ENCODE results near the gene ZBTB20. TPM values are rescaled to one million over a fixed set of nuclear protein-coding genes. Genes with fewer than 3 reads are reported as not detected.

Gene ZBTB20
- total RNA-seq, 2 experiments from 2014 or later = 11.0 to 11.4 TPM

- CTCF ChIA-PET = no interaction called here
- POLR2A ChIA-PET = interaction anchor here (0.6 kb wide), 1 partner anchor 87 kb away, joined by 6 read pairs; no protein-coding TSS in a partner anchor
- no peaks in the 10 kb centered on the region for H3K27me3 Mint-ChIP-seq
- no peaks in the 10 kb centered on the region for H3K9me3 Mint-ChIP-seq
- H3K36me3 Mint-ChIP-seq (ENCODE audit: low read depth) = no peaks in the 10 kb centered on the region
- H3K27ac Mint-ChIP-seq = no peak overlapping the region
- DNase-seq = no peak
- peaks cover 7% of the 10 kb centered on the region for H3K4me1 Mint-ChIP-seq
- H3K4me3 Mint-ChIP-seq = no peak overlapping the region
Observed at GRCh38 chr3:114800272-114801031, 346.6 kb downstream of the ZBTB20 start.

- ChIA-PET CTCF (no interaction called here), POLR2A (interaction anchor here (0.6 kb wide), 1 partner anchor 88 kb away, joined by 6 read pairs; no protein-coding TSS in a partner anchor)
- H3K27me3 Mint-ChIP-seq = no peaks in the 10 kb centered on the region
- peaks cover 7% of the 10 kb centered on the region for H3K4me1 Mint-ChIP-seq
- no peak for DNase-seq
- H3K4me3 Mint-ChIP-seq = no peak overlapping the region
- no peaks in the 10 kb centered on the region for H3K36me3 Mint-ChIP-seq (ENCODE audit: low read depth)
- H3K27ac Mint-ChIP-seq = no peak overlapping the region
- no peaks in the 10 kb centered on the region for H3K9me3 Mint-ChIP-seq
Observed at GRCh38 chr3:114799816-114800215, 347.3 kb downstream of the ZBTB20 start.

- no peaks in the 10 kb centered on the region for H3K36me3 Mint-ChIP-seq (ENCODE audit: low read depth)
- no peak overlapping the region for H3K4me3 Mint-ChIP-seq
- no peak overlapping the region for H3K27ac Mint-ChIP-seq
- no peak for DNase-seq
- H3K9me3 Mint-ChIP-seq = no peaks in the 10 kb centered on the region
- H3K27me3 Mint-ChIP-seq = no peaks in the 10 kb centered on the region
- CTCF ChIA-PET = no interaction called here
- POLR2A ChIA-PET = no interaction called here
- no peaks in the 10 kb centered on the region for H3K4me1 Mint-ChIP-seq
Observed at GRCh38 chr3:114796796-114797195, 350.3 kb downstream of the ZBTB20 start.

- ChIA-PET POLR2A (no interaction called here), CTCF (interaction anchor here (1.1 kb wide), 1 partner anchor 566 kb away, joined by 3 read pairs; no protein-coding TSS in a partner anchor)
- no peak for DNase-seq
- Mint-ChIP-seq H3K27me3 (no peaks in the 10 kb centered on the region), H3K36me3 (ENCODE audit: low read depth) (no peaks in the 10 kb centered on the region), H3K9me3 (no peaks in the 10 kb centered on the region), H3K4me1 (no peaks in the 10 kb centered on the region), H3K4me3 (no peak overlapping the region), H3K27ac (no peak overlapping the region)
Observed at GRCh38 chr3:114794894-114795630, 352.0 kb downstream of the ZBTB20 start.

GRCh38 chr3:114792159-114792918 is 354.7 kb downstream of the ZBTB20 start:
- Mint-ChIP-seq H3K27me3 (no peaks in the 10 kb centered on the region), H3K4me3 (no peak overlapping the region), H3K4me1 (no peaks in the 10 kb centered on the region), H3K27ac (no peak overlapping the region), H3K36me3 (ENCODE audit: low read depth) (no peaks in the 10 kb centered on the region), H3K9me3 (no peaks in the 10 kb centered on the region)
- no peak for DNase-seq
- POLR2A ChIA-PET = no interaction called here
- CTCF ChIA-PET = interaction anchor here (0.7 kb wide), 1 partner anchor 399 kb away, joined by 3 read pairs; no protein-coding TSS in a partner anchor

GRCh38 chr3:114790752-114791151 is 356.3 kb downstream of the ZBTB20 start:
- CTCF ChIA-PET = no interaction called here
- Mint-ChIP-seq H3K27me3 (no peaks in the 10 kb centered on the region), H3K4me3 (no peak overlapping the region)

GRCh38 chr3:114789803-114790202 is 357.3 kb downstream of the ZBTB20 start:
- Mint-ChIP-seq H3K9me3 (no peaks in the 10 kb centered on the region), H3K4me3 (no peak overlapping the region), H3K27me3 (no peaks in the 10 kb centered on the region), H3K27ac (no peak overlapping the region), H3K4me1 (no peaks in the 10 kb centered on the region), H3K36me3 (ENCODE audit: low read depth) (no peaks in the 10 kb centered on the region)
- no peak for DNase-seq
- ChIA-PET CTCF (no interaction called here), POLR2A (no interaction called here)

More at GRCh38 chr3:114790752-114791151, 356.3 kb downstream of the ZBTB20 start:
- Mint-ChIP-seq H3K36me3 (ENCODE audit: low read depth) (no peaks in the 10 kb centered on the region), H3K4me1 (no peaks in the 10 kb centered on the region), H3K9me3 (no peaks in the 10 kb centered on the region), H3K27ac (no peak overlapping the region)
- no peak for DNase-seq
- POLR2A ChIA-PET = no interaction called here

GRCh38 chr3:114775395-114775794 is 371.7 kb downstream of the ZBTB20 start:
- peaks cover 20% of the 10 kb centered on the region for H3K9me3 Mint-ChIP-seq
- no peaks in the 10 kb centered on the region for H3K27me3 Mint-ChIP-seq
- H3K4me1 Mint-ChIP-seq = no peaks in the 10 kb centered on the region
- peaks cover 5% of the 10 kb centered on the region for H3K36me3 Mint-ChIP-seq (ENCODE audit: low read depth)
- ChIA-PET CTCF (no interaction called here), POLR2A (no interaction called here)
- no peak for DNase-seq
- no peak overlapping the region for H3K27ac Mint-ChIP-seq
- no peak overlapping the region for H3K4me3 Mint-ChIP-seq

GRCh38 chr3:114770874-114771273 is 376.2 kb downstream of the ZBTB20 start:
- Mint-ChIP-seq H3K4me3 (no peak overlapping the region), H3K36me3 (ENCODE audit: low read depth) (peaks cover 5% of the 10 kb centered on the region), H3K27me3 (no peaks in the 10 kb centered on the region), H3K9me3 (peaks cover 13% of the 10 kb centered on the region), H3K27ac (no peak overlapping the region), H3K4me1 (no peaks in the 10 kb centered on the region)
- no peak for DNase-seq
- ChIA-PET POLR2A (no interaction called here), CTCF (no interaction called here)

GRCh38 chr3:114764056-114764492 is 383.0 kb downstream of the ZBTB20 start:
- no peak overlapping the region for H3K4me3 Mint-ChIP-seq
- H3K9me3 Mint-ChIP-seq = no peaks in the 10 kb centered on the region
- no peaks in the 10 kb centered on the region for H3K36me3 Mint-ChIP-seq (ENCODE audit: low read depth)
- H3K27me3 Mint-ChIP-seq = no peaks in the 10 kb centered on the region
- H3K27ac Mint-ChIP-seq = no peak overlapping the region
- ChIA-PET CTCF (no interaction called here), POLR2A (no interaction called here)
- H3K4me1 Mint-ChIP-seq = no peaks in the 10 kb centered on the region
- no peak for DNase-seq

GRCh38 chr3:114762144-114762543 is 384.9 kb downstream of the ZBTB20 start:
- Mint-ChIP-seq H3K36me3 (ENCODE audit: low read depth) (no peaks in the 10 kb centered on the region), H3K4me1 (no peaks in the 10 kb centered on the region), H3K27me3 (no peaks in the 10 kb centered on the region), H3K4me3 (no peak overlapping the region), H3K9me3 (no peaks in the 10 kb centered on the region), H3K27ac (no peak overlapping the region)
- DNase-seq = no peak
- ChIA-PET POLR2A (no interaction called here), CTCF (no interaction called here)

- POLR2A ChIA-PET = no interaction called here
Observed at GRCh38 chr3:114760679-114761078, 386.4 kb downstream of the ZBTB20 start.

More at GRCh38 chr3:114760679-114761078, 386.4 kb downstream of the ZBTB20 start:
- H3K9me3 Mint-ChIP-seq = no peaks in the 10 kb centered on the region
- no peak for DNase-seq
- no peak overlapping the region for H3K4me3 Mint-ChIP-seq
- no peaks in the 10 kb centered on the region for H3K4me1 Mint-ChIP-seq
- H3K36me3 Mint-ChIP-seq (ENCODE audit: low read depth) = no peaks in the 10 kb centered on the region
- CTCF ChIA-PET = no interaction called here
- H3K27ac Mint-ChIP-seq = no peak overlapping the region
- H3K27me3 Mint-ChIP-seq = no peaks in the 10 kb centered on the region
